ENCODE data around the gene IDH2. TPM values are rescaled to one million over a fixed set of nuclear protein-coding genes. Genes with fewer than 3 reads are reported as not detected.

IDH2 gene
- total RNA-seq, 5 donors from 2014 or later (not counting 1 experiment from before 2014, with no cell fraction given) = 45.8 to 56.1 (median 49.2) TPM

DNA sequence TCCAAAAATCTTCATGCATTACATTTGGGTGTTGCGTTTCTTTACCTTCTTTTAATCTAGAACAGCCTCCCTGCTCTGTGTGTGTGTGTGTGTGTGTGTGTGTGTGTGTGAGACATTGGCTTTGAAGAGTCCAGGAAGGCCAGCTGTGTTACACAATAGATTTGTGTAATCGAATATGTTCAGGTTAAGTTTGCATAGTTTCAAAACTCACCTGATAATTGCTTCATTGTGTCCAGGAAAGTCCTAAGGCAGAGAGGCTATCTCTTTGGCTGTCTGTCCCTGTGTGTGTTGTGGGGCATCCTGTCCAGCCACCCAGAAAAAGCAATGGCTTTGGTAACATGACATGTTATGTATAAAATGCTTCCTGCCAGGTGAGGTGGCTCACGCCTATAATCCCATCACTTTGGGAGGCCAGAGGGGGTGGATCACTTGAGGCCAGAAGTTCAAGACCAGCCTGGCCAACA lies 63.6 kb downstream of the IDH2 start:
- Mint-ChIP-seq H3K27me3 (no peaks in the 10 kb centered on the region), H3K27ac (peak overlapping the region; percentile 33 to 53), H3K9me3 (no peaks in the 10 kb centered on the region), H3K4me1 (peaks cover 52 to 64% (median 63%) of the 10 kb centered on the region in 3 donors), H3K4me3 (no peak overlapping the region), H3K36me3 (peaks cover 3% of the 10 kb centered on the region)
- Histone ChIP-seq H3K4me1 (ENCODE audit: control insufficient read depth in 1 of 2, extremely low read depth in 1 of 2, insufficient read depth in 2 of 2, low read length in 2 of 2) (peaks cover 13 to 41% of the 10 kb centered on the region in 2 experiments), H3K4me3 (ENCODE audit: control insufficient read depth in 1 of 2, extremely low read depth in 1 of 2, low read length in 1 of 2) (no peak overlapping the region), H3K27me3 (replicated peaks in 1 of 2; ENCODE audit: control insufficient read depth in 2 of 2, extremely low read depth in 1 of 2, insufficient read depth in 2 of 2, low read length in 1 of 2) (no peaks in the 10 kb centered on the region), H3K9me3 (no peaks in the 10 kb centered on the region), H3K36me3 (ENCODE audit: control insufficient read depth in 2 of 2, extremely low read depth in 1 of 2, insufficient read depth in 1 of 2, low read length in 1 of 2) (no peaks in the 10 kb centered on the region), H3K27ac (ENCODE audit: low read length) (no peak overlapping the region)
- no peak for DNase-seq
- no peak for ATAC-seq (replicated peaks in 1 of 4)
- ChIA-PET CTCF (no interaction called here), POLR2A (no interaction called here)
- WGBS (ENCODE audit: insufficient coverage) = no CpG with 5 or more reads among the region's 3 CpGs

DNA sequence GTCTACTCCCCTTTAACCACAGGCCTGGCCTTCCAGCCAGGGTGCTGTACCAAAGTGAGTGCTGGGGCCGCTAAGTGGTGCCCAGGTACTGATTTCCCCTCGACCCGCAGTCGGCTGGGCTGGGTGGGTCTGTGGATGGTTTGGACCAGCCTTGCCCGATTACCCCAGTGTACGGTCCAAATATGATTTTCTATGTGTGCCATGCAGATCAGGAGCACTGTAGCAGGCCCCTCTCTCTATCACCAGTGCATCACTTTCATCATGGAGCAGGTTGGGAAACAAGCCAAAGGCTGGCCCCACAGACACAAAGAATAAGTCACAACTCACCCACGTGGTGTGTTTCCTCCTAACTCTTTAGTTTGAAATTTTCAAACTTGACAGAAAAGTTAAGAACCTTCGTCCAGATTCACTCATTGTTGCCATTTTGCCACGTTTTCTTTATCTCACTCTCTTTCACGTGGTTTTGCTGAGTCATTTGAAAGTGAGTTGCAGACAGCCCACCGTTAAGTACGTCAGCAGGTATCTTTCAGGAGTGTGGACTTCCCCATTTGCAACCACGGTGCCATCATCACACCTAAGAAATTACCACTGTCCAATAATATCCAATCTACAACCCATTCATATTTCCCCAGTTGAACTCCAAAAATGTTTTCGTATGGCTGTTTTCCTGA lies 64.2 kb downstream of the IDH2 start:
- Histone ChIP-seq H3K27ac (ENCODE audit: low read length) (no peak overlapping the region), H3K4me3 (ENCODE audit: control insufficient read depth in 1 of 2, extremely low read depth in 1 of 2, low read length in 1 of 2) (no peak overlapping the region), H3K9me3 (no peaks in the 10 kb centered on the region), H3K4me1 (ENCODE audit: control insufficient read depth in 1 of 2, extremely low read depth in 1 of 2, insufficient read depth in 2 of 2, low read length in 2 of 2) (peaks cover 18 to 47% of the 10 kb centered on the region in 2 experiments), H3K36me3 (ENCODE audit: control insufficient read depth in 2 of 2, extremely low read depth in 1 of 2, insufficient read depth in 1 of 2, low read length in 1 of 2) (no peaks in the 10 kb centered on the region), H3K27me3 (replicated peaks in 1 of 2; ENCODE audit: control insufficient read depth in 2 of 2, extremely low read depth in 1 of 2, insufficient read depth in 2 of 2, low read length in 1 of 2) (no peaks in the 10 kb centered on the region)
- 57% methylated on average over 9 of the region's 14 CpGs for WGBS (ENCODE audit: insufficient coverage)
- ChIA-PET POLR2A (no interaction called here), CTCF (interaction anchor here in 1 of 2 donors (0.5 kb wide), 1 partner anchor 33 kb away, joined by 3 read pairs; no protein-coding TSS in a partner anchor)
- ATAC-seq (replicated peaks in 1 of 4) (peak in 3 of 4 experiments; percentile 14 to 82 (median 16)), DNase-seq (peak in 23 of 35 experiments; percentile 13 to 70 (median 34))
- Mint-ChIP-seq H3K27me3 (no peaks in the 10 kb centered on the region), H3K36me3 (peaks cover 3% of the 10 kb centered on the region), H3K4me1 (peaks cover 58 to 70% (median 68%) of the 10 kb centered on the region in 3 donors), H3K9me3 (no peaks in the 10 kb centered on the region), H3K27ac (peak overlapping the region; percentile 33 to 53), H3K4me3 (no peak overlapping the region)

DNA sequence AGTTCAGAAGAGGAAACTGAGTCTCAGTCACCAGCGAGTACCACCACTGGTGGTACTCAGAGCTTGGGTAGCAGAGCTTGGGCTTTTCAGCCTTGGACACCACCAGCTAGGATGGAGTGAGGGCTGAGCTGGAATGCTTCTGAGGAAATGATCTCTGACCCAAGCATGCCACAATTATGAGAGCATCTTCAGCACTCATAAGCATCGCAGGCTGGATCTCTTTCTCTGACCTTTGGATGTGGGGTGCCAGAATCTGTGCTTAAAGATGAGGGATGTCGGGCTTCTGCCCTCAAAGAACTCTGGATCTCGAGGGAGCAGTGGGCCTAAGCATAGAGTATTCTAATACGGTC lies 64.8 kb downstream of the IDH2 start:
- H3K4me3 ChIP-seq (ENCODE audit: control insufficient read depth in 1 of 2, extremely low read depth in 1 of 2, low read length in 1 of 2) = no peak overlapping the region
- H3K36me3 ChIP-seq (ENCODE audit: control insufficient read depth in 2 of 2, extremely low read depth in 1 of 2, insufficient read depth in 1 of 2, low read length in 1 of 2) = no peaks in the 10 kb centered on the region
- H3K27me3 Mint-ChIP-seq = no peaks in the 10 kb centered on the region
- no peak overlapping the region for H3K4me3 Mint-ChIP-seq
- H3K27ac Mint-ChIP-seq = no peak overlapping the region
- peaks cover 19 to 50% of the 10 kb centered on the region in 2 experiments for H3K4me1 ChIP-seq (ENCODE audit: control insufficient read depth in 1 of 2, extremely low read depth in 1 of 2, insufficient read depth in 2 of 2, low read length in 2 of 2)
- H3K9me3 Mint-ChIP-seq = no peaks in the 10 kb centered on the region
- ATAC-seq (replicated peaks in 1 of 4) = no peak
- no peak overlapping the region for H3K27ac ChIP-seq (ENCODE audit: low read length)
- 96% methylated on average over 3 of the region's 5 CpGs for WGBS (ENCODE audit: insufficient coverage)
- POLR2A ChIA-PET = no interaction called here
- peaks cover 61 to 73% (median 72%) of the 10 kb centered on the region in 3 donors for H3K4me1 Mint-ChIP-seq
- H3K9me3 ChIP-seq = no peaks in the 10 kb centered on the region
- H3K27me3 ChIP-seq (replicated peaks in 1 of 2; ENCODE audit: control insufficient read depth in 2 of 2, extremely low read depth in 1 of 2, insufficient read depth in 2 of 2, low read length in 1 of 2) = no peaks in the 10 kb centered on the region
- DNase-seq = no peak
- CTCF ChIA-PET = interaction anchor here in 1 of 2 donors (0.5 to 0.8 kb wide), 2 partner anchors 34 to 66 kb away, joined by 3 read pairs; no protein-coding TSS in a partner anchor
- peaks cover 2% of the 10 kb centered on the region for H3K36me3 Mint-ChIP-seq

DNA sequence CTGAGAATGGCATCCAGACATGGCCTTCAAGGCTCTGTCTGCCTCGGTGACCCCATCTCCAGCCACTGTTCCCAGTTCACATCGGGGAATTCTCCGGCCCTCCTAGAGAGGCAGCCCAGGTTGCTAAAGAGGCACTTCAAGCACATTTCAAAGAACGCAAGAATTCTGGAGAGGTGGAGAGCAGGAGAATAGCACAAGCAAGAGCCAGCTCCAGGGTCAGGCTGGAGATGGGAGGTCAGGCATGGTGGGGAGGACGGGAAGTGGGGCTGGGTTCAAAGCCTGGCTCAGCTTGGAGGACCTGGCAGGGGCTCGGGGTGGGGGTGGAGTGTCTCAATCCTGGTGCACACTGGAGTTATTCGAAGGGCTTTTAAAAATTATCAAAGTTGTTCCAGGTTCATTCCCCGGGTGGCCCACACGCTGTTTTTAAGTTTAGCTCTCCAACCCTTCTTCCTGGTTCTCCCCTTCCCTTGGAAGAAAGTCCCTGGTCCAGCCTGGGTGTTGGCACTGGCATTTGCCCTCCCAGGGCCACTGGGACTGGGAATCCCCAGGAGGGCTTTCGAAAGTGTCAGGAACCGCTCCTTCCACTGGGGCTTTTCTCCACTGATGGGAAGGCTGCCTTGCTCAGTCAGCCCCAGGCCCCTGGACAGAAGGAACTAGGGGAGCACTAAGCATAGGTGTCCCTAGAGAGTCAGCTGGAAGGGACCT lies 65.3 kb downstream of the IDH2 start:
- H3K27ac ChIP-seq (ENCODE audit: low read length) = no peak overlapping the region
- no peaks in the 10 kb centered on the region for H3K36me3 Mint-ChIP-seq
- WGBS (ENCODE audit: insufficient coverage) = 98% methylated on average over 7 of the region's 11 CpGs
- ChIA-PET CTCF (interaction anchor here in 1 of 2 donors (0.5 to 0.8 kb wide), 3 partner anchors 34 to 66 kb away, joined by 3 read pairs; no protein-coding TSS in a partner anchor), POLR2A (no interaction called here)
- no peaks in the 10 kb centered on the region for H3K9me3 Mint-ChIP-seq
- H3K27me3 ChIP-seq (replicated peaks in 1 of 2; ENCODE audit: control insufficient read depth in 2 of 2, extremely low read depth in 1 of 2, insufficient read depth in 2 of 2, low read length in 1 of 2) = no peaks in the 10 kb centered on the region
- no peak overlapping the region for H3K4me3 ChIP-seq (ENCODE audit: control insufficient read depth in 1 of 2, extremely low read depth in 1 of 2, low read length in 1 of 2)
- H3K9me3 ChIP-seq = no peaks in the 10 kb centered on the region
- H3K4me1 Mint-ChIP-seq = peaks cover 61 to 77% (median 74%) of the 10 kb centered on the region in 3 donors
- no peak overlapping the region for H3K4me3 Mint-ChIP-seq
- no peaks in the 10 kb centered on the region for H3K36me3 ChIP-seq (ENCODE audit: control insufficient read depth in 2 of 2, extremely low read depth in 1 of 2, insufficient read depth in 1 of 2, low read length in 1 of 2)
- H3K27me3 Mint-ChIP-seq = no peaks in the 10 kb centered on the region
- no peak overlapping the region for H3K27ac Mint-ChIP-seq
- no peak for ATAC-seq (replicated peaks in 1 of 4)
- H3K4me1 ChIP-seq (ENCODE audit: control insufficient read depth in 1 of 2, extremely low read depth in 1 of 2, insufficient read depth in 2 of 2, low read length in 2 of 2) = peaks cover 19 to 53% of the 10 kb centered on the region in 2 experiments
- DNase-seq = no peak

DNA sequence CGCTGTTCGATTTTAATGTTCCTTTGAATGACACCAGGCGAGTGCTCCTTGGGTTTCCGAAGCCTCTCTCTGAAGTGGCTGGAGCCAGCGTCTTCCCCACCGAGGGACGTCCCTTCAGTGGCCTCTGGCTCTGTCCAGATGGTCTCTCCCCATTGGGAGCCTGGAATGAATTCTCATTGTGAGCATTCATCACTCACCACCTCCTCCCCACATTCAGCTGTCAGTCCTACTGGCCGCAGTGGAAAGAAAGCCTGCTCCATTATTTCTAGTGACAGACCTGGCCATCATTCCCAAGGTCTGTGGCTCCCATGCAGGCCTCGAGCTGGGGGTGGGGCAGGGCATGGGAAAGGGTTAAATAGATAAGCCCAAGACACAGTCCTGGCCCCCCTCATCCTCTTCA lies 65.9 kb downstream of the IDH2 start:
- peak overlapping the region in 1 of 3 donors; percentile 63 for H3K4me3 Mint-ChIP-seq
- Histone ChIP-seq H3K27ac (ENCODE audit: low read length) (no peak overlapping the region), H3K4me1 (ENCODE audit: control insufficient read depth in 1 of 2, extremely low read depth in 1 of 2, insufficient read depth in 2 of 2, low read length in 2 of 2) (peaks cover 20 to 59% of the 10 kb centered on the region in 2 experiments), H3K4me3 (ENCODE audit: control insufficient read depth in 1 of 2, extremely low read depth in 1 of 2, low read length in 1 of 2) (no peak overlapping the region), H3K27me3 (replicated peaks in 1 of 2; ENCODE audit: control insufficient read depth in 2 of 2, extremely low read depth in 1 of 2, insufficient read depth in 2 of 2, low read length in 1 of 2) (no peaks in the 10 kb centered on the region), H3K9me3 (no peaks in the 10 kb centered on the region), H3K36me3 (ENCODE audit: control insufficient read depth in 2 of 2, extremely low read depth in 1 of 2, insufficient read depth in 1 of 2, low read length in 1 of 2) (no peaks in the 10 kb centered on the region)
- DNase-seq (no peak), ATAC-seq (replicated peaks in 1 of 4) (no peak)
- 97% methylated on average over 7 of the region's 9 CpGs for WGBS (ENCODE audit: insufficient coverage)
- no peaks in the 10 kb centered on the region for H3K36me3 Mint-ChIP-seq
- H3K27ac Mint-ChIP-seq = peak overlapping the region; percentile 58 to 71
- ChIA-PET CTCF (interaction anchor here in 1 of 2 donors (0.5 to 0.8 kb wide), 2 partner anchors 46 to 65 kb away, joined by 3 read pairs; no protein-coding TSS in a partner anchor), POLR2A (no interaction called here)
- H3K9me3 Mint-ChIP-seq = no peaks in the 10 kb centered on the region
- peaks cover 66 to 83% (median 80%) of the 10 kb centered on the region in 3 donors for H3K4me1 Mint-ChIP-seq
- H3K27me3 Mint-ChIP-seq = no peaks in the 10 kb centered on the region

DNA sequence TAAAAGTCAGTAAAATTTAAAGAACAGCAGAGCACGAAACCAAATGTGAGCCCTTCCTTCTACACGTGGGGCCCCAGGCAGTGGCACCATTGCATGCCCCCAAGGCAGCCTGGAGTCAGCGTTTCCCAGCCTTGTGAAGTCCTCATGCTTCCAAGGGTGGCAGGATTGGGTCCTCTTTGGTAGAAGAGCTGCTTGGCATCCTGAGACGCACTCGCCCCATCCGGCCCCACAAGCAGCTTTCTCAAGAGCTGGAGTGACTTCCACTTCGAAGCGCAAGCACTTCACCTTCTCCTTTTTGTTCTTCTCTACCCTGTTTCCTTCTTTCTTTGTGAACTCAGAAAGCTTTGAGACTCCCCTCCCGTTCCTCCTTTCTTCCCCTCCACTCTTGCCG lies 66.4 kb downstream of the IDH2 start:
- Mint-ChIP-seq H3K4me1 (peaks cover 69 to 87% (median 79%) of the 10 kb centered on the region in 3 donors), H3K27ac (peak overlapping the region in 1 of 2 donors; percentile 52), H3K27me3 (no peaks in the 10 kb centered on the region), H3K4me3 (peak overlapping the region in 1 of 3 donors; percentile 63), H3K36me3 (no peaks in the 10 kb centered on the region), H3K9me3 (no peaks in the 10 kb centered on the region)
- Histone ChIP-seq H3K9me3 (no peaks in the 10 kb centered on the region), H3K27ac (ENCODE audit: low read length) (no peak overlapping the region), H3K4me1 (ENCODE audit: control insufficient read depth in 1 of 2, extremely low read depth in 1 of 2, insufficient read depth in 2 of 2, low read length in 2 of 2) (peaks cover 23 to 63% of the 10 kb centered on the region in 2 experiments), H3K27me3 (replicated peaks in 1 of 2; ENCODE audit: control insufficient read depth in 2 of 2, extremely low read depth in 1 of 2, insufficient read depth in 2 of 2, low read length in 1 of 2) (no peaks in the 10 kb centered on the region), H3K4me3 (ENCODE audit: control insufficient read depth in 1 of 2, extremely low read depth in 1 of 2, low read length in 1 of 2) (no peak overlapping the region), H3K36me3 (ENCODE audit: control insufficient read depth in 2 of 2, extremely low read depth in 1 of 2, insufficient read depth in 1 of 2, low read length in 1 of 2) (no peaks in the 10 kb centered on the region)
- ChIA-PET POLR2A (interaction anchor here in 1 of 2 donors (0.6 to 1.0 kb wide), 2 partner anchors 8 to 18 kb away, joined by 4 to 7 read pairs; no protein-coding TSS in a partner anchor), CTCF (interaction anchor here in 1 of 2 donors (0.6 kb wide), 1 partner anchor 9 kb away, joined by 3 read pairs; no protein-coding TSS in a partner anchor)
- WGBS (ENCODE audit: insufficient coverage) = 77% methylated on average over 9 of the region's 10 CpGs
- DNase-seq (peak in 1 of 35 experiments; percentile 29), ATAC-seq (replicated peaks in 1 of 4) (no peak)

All from T-cell (primary cell).